Stromal cell of bone marrow (primary cell): ENCODE results near the gene AFP.

Source experiments
- DNase-seq: peaks from one replicate; pipeline ENCODE4 v3.0.0-alpha.2; 2012; ENCODE audit warnings: low read depth

Gene AFP

DNA sequence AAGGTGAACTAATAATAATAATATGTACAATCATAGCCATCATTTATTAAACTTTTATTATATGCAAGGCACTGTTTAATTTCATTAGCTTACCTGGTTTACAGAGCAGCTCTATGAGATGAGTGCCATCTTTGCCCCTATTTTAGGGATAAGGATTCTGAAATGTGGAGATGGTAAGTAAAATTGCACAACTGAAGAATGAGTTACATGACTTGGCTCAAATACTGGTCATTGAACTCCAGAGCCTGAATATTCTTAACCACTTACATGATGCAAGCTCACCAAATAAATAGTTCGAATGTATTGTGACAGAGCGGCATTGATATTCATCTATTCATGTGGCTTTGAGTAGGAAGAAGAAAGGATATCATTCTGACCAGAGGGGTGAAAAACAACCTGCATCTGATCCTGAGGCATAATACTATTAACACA lies 20.2 kb upstream of the AFP start:
- DNase-seq: no peak

GRCh38 chr4:73416423-73417087 lies 19.5 kb upstream of the AFP start:
- no peak for DNase-seq

- DNase-seq: no peak
These were observed 18.7 kb upstream of the AFP start for GRCh38 chr4:73417342-73417741.

- DNase-seq: no peak
These were observed 18.0 kb upstream of the AFP start for GRCh38 chr4:73417973-73418372.

- DNase-seq: no peak
These were observed 17.3 kb upstream of the AFP start for GRCh38 chr4:73418677-73419076.

DNA sequence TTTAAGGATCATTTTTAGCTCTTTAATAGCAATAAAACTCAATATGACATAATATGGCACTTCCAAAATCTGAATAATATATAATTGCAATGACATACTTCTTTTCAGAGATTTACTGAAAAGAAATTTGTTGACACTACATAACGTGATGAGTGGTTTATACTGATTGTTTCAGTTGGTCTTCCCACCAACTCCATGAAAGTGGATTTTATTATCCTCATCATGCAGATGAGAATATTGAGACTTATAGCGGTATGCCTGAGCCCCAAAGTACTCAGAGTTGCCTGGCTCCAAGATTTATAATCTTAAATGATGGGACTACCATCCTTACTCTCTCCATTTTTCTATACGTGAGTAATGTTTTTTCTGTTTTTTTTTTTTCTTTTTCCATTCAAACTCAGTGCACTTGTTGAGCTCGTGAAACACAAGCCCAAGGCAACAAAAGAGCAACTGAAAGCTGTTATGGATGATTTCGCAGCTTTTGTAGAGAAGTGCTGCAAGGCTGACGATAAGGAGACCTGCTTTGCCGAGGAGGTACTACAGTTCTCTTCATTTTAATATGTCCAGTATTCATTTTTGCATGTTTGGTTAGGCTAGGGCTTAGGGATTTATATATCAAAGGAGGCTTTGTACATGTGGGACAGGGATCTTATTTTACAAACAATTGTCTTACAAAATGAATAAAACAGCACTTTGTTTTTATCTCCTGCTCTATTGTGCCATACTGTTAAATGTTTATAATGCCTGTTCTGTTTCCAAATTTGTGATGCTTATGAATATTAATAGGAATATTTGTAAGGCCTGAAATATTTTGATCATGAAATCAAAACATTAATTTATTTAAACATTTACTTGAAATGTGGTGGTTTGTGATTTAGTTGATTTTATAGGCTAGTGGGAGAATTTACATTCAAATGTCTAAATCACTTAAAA lies 16.6 kb upstream of the AFP start:
- no peak for DNase-seq

DNA sequence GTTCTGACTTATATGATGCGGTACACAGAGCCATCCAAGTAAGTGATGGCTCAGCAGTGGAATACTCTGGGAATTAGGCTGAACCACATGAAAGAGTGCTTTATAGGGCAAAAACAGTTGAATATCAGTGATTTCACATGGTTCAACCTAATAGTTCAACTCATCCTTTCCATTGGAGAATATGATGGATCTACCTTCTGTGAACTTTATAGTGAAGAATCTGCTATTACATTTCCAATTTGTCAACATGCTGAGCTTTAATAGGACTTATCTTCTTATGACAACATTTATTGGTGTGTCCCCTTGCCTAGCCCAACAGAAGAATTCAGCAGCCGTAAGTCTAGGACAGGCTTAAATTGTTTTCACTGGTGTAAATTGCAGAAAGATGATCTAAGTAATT lies 15.4 kb upstream of the AFP start:
- DNase-seq: no peak

DNA sequence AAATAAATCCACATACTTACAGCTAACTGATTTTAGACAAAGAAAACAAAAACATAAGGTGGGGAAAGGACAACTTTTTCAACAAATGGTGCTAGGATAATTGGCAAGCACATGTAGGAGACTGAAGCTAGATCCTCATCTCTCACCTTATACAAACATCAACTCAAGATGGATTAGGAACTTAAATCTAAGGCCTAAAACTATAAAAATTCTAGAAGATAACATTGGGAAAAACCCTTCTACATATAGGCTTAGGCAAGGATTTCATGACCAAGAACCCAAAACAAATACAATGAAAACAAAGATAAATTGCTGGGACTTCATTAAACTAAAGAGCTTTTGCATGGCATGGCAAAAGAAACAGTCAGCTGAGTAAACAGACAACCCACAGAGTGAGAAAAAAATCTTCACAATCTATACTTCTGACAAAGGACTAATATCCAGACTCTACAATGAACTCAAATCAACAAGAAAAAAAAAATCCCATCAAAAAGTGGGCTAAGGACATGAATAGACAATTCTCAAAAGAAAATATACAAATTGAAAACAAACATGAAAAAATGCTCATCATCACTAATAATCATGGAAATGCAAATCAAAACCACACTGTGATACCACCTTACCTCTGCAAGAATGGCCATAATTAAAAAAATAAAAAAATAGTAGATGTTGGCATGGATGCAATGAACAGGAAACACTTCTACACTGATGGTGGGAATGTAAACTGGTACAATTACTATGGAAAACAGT lies 14.1 kb upstream of the AFP start:
- DNase-seq: no peak

DNA sequence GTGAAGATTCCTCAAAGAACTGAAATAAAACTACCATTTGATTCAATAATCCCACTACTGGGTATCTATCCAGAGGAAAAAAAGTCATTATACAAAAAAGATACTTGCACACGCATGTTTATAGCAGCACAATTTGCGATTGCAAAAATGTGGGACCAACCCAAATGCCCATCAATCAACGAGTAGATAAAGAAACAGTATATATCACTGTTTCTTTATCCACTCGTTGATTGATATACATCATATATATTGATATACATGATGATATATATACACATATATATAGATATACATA lies 13.6 kb upstream of the AFP start:
- DNase-seq: no peak

DNA sequence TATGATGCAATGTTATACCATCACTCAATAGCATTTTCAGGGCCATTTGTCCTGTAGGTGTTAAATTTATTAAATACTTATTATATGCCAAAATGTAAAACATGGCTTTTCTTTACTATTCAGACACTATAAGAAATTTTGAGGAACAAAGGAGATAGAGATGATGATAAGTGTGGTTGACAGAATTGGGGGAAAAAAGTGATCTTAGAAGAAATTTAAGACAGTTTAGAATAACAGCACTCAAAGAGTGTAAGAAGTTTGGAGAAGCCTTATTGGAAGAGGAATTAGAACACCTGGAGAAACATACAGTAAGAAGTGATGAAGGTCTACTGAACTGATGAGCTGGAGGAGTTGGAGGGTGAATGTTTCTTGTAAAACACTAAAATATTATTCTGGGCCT lies 12.8 kb upstream of the AFP start:
- DNase-seq: no peak

DNA sequence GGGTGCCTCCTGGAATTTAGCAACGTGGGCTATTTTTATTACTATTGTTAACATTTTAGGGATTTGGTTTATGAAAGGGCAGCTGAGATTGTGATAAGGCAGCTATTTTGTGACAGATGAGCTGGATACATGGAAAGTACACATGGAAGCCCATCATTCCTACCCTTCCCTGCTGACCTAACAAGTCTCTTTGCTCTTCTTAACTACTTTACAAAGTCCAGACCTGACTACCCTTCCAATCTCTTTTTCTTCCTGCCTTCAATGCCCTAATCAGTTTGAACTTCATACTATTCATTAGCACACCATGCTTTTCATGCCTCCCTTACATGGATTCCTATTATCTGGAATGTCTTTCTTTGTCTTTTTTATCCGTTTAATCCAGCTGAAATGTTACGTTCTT lies 9.4 kb upstream of the AFP start:
- no peak for DNase-seq

DNA sequence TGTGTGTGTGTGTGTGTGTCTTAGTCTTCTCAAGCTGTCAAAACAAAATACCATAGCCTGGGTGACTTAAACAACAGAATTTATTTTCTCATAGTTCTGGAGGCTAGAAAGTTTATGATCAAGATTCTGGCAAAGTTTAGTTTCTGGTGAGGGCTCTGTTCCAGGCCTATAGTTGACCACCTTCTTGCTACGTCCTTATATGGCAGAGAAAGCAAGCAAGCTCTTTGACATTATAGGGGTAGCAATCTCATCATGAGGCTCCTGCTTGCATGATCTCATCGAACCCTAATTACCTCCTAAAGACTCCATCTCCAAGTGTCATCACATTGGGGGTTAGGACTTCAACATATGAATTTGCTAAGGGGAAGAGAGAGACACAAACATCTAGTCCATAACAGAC lies 6.9 kb upstream of the AFP start:
- no peak for DNase-seq

GRCh38 chr4:73429826-73430587 lies 6.0 kb upstream of the AFP start:
- no peak for DNase-seq

DNA sequence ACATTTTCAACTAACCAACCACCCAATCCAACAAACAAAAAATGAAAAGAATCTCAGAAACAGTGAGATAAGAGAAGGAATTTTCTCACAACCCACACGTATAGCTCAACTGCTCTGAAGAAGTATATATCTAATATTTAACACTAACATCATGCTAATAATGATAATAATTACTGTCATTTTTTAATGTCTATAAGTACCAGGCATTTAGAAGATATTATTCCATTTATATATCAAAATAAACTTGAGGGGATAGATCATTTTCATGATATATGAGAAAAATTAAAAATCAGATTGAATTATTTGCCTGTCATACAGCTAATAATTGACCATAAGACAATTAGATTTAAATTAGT lies 4.2 kb upstream of the AFP start:
- no peak for DNase-seq

DNA sequence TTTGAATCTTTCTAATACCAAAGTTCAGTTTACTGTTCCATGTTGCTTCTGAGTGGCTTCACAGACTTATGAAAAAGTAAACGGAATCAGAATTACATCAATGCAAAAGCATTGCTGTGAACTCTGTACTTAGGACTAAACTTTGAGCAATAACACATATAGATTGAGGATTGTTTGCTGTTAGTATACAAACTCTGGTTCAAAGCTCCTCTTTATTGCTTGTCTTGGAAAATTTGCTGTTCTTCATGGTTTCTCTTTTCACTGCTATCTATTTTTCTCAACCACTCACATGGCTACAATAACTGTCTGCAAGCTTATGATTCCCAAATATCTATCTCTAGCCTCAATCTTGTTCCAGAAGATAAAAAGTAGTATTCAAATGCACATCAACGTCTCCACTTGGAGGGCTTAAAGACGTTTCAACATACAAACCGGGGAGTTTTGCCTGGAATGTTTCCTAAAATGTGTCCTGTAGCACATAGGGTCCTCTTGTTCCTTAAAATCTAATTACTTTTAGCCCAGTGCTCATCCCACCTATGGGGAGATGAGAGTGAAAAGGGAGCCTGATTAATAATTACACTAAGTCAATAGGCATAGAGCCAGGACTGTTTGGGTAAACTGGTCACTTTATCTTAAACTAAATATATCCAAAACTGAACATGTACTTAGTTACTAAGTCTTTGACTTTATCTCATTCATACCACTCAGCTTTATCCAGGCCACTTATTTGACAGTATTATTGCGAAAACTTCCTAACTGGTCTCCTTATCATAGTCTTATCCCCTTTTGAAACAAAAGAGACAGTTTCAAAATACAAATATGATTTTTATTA lies 3.6 kb upstream of the AFP start:
- no peak for DNase-seq

GRCh38 chr4:73433140-73433539 lies 2.9 kb upstream of the AFP start:
- DNase-seq: no peak

DNA sequence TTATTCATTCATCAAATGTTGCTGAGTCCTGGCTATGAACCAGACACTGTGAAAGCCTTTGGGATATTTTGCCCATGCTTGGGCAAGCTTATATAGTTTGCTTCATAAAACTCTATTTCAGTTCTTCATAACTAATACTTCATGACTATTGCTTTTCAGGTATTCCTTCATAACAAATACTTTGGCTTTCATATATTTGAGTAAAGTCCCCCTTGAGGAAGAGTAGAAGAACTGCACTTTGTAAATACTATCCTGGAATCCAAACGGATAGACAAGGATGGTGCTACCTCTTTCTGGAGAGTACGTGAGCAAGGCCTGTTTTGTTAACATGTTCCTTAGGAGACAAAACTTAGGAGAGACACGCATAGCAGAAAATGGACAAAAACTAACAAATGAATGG lies 1.7 kb upstream of the AFP start:
- DNase-seq: no peak

GRCh38 chr4:73436674-73437557 lies 895 bp downstream of the AFP start:
- no peak for DNase-seq

GRCh38 chr4:73437558-73437956 lies 1.5 kb downstream of the AFP start:
- DNase-seq: no peak

GRCh38 chr4:73438048-73438447 lies 2.0 kb downstream of the AFP start:
- DNase-seq: no peak
